HuH-7 (cell line): ENCODE data around the gene GABRQ.

Source experiments
- DNase-seq: peaks from one replicate; pipeline ENCODE4 v3.0.0; 2011; ENCODE audit warnings: low spot score

The GABRQ gene

GRCh38 chrX:152637649-152638442, at the start of gene GABRQ:
TSS of gene GABRQ (plus strand) at chrX:152637895. CDS start at chrX:152638203, 308 bp downstream.
- DNase-seq, result no peak

- no peak for DNase-seq
Observed at GRCh38 chrX:152588206-152588605, 49.5 kb upstream of the GABRQ start.

GRCh38 chrX:152600853-152601633, 36.7 kb upstream of the GABRQ start:
- DNase-seq, result no peak

GRCh38 chrX:152601848-152602616, 35.7 kb upstream of the GABRQ start:
- DNase-seq, result no peak

GRCh38 chrX:152614791-152615190, 22.9 kb upstream of the GABRQ start:
- no peak for DNase-seq

- DNase-seq, result no peak
Observed at GRCh38 chrX:152619897-152620296, 17.8 kb upstream of the GABRQ start.

- DNase-seq, result peak; percentile 9
Observed at GRCh38 chrX:152632445-152633097, 5.1 kb upstream of the GABRQ start.

- peak; percentile 20 for DNase-seq
Observed at GRCh38 chrX:152635941-152636340, 1.8 kb upstream of the GABRQ start.

- DNase-seq, result no peak
Observed at GRCh38 chrX:152638443-152638904, 779 bp downstream of the GABRQ start.

- DNase-seq, result no peak
Observed at GRCh38 chrX:152639426-152639825, 1.7 kb downstream of the GABRQ start.

GRCh38 chrX:152640034-152640818, 2.5 kb downstream of the GABRQ start:
- no peak for DNase-seq

- DNase-seq, result no peak
Observed at GRCh38 chrX:152641256-152641875, 3.7 kb downstream of the GABRQ start.

GRCh38 chrX:152641996-152642395, 4.3 kb downstream of the GABRQ start:
- DNase-seq, result peak; percentile 13

GRCh38 chrX:152642931-152643564, 5.4 kb downstream of the GABRQ start:
- no peak for DNase-seq

GRCh38 chrX:152646961-152647360, 9.3 kb downstream of the GABRQ start:
- DNase-seq, result no peak

- no peak for DNase-seq
Observed at GRCh38 chrX:152647978-152648377, 10.3 kb downstream of the GABRQ start.

GRCh38 chrX:152652060-152652459, 14.4 kb downstream of the GABRQ start:
- no peak for DNase-seq

GRCh38 chrX:152652467-152652866, 14.8 kb downstream of the GABRQ start:
- no peak for DNase-seq

- no peak for DNase-seq
Observed at GRCh38 chrX:152656087-152656486, 18.4 kb downstream of the GABRQ start.

GRCh38 chrX:152656890-152657289, 19.2 kb downstream of the GABRQ start:
- no peak for DNase-seq
